Mucosa of descending colon (tissue), 3 donors: ENCODE results near the gene SIN3B. TPM values are rescaled to one million over a fixed set of nuclear protein-coding genes. Genes with fewer than 3 reads are reported as not detected.

Experiments used
- ATAC-seq: fragments of 200-7000 bp; cut with Tn5 transposase; one replicate; pipeline ENCODE4 v1.9.1; 2020; ENCODE audit warnings: mild to moderate bottlenecking, moderate library complexity
- DNase-seq, 3 donors: peaks; one replicate each; pipeline ENCODE4 v3.0.0-alpha.2; 2020
- H3K36me3 ChIP-seq: fragments of 200-600 bp; one replicate; pipeline ENCODE4 v1.8.0; 2021; ENCODE audit warnings: low read depth, mild to moderate bottlenecking
- H3K4me1 ChIP-seq: fragments of 200-600 bp; one replicate; pipeline ENCODE4 v1.8.0; 2021; ENCODE audit warnings: low read depth, mild to moderate bottlenecking
- H3K4me3 ChIP-seq: fragments of 200-600 bp; one replicate; pipeline ENCODE4 v1.8.0; 2021; ENCODE audit warnings: mild to moderate bottlenecking
- H3K9me3 ChIP-seq: fragments of 200-600 bp; one replicate; pipeline ENCODE4 v1.8.0; 2021; ENCODE audit warnings: mild to moderate bottlenecking
- CTCF ChIP-seq: fragments of 200-600 bp; IDR thresholded peaks from one replicate; pipeline ENCODE4 v1.8.0; 2022; ENCODE audit warnings: antibody characterized with exemption, mild to moderate bottlenecking
- intact Hi-C, 2 donors: fragments of 100-400 bp; cut with DNase I in 1 of 2; cut with micrococcal nuclease in 1 of 2; formaldehyde crosslinking; loops; one replicate each; pipeline versions ENCODE4 v1.11.0 to v1.11.1; 2022; cut with DNase I, micrococcal nuclease
- total RNA-seq, 3 donors: library from RNA; stranded (reverse); fragmentation: NEBNext Ultra II Directional in 2 of 3; extraction: Animal tissue kit (Norgen Biotek cat#: 25700) in 2 of 3; gene quantifications; one replicate each; pipeline versions ENCODE4 v1.2.1 to v1.2.4, GENCODE V29; 2021 to 2023
- donor health status: DM: no; HTN: no; CAD: no; lungs with moderate emphysema.
- donor health status: DM: no; HTN: no; CAD: no.
- donor health status: DM: no; HTN: yes; CAD: no.

The SIN3B gene
- total RNA-seq, 3 donors from 2014 or later = 30.7 to 56.6 (median 38.9) TPM

- peak in 1 of 3 donors; percentile 42 for DNase-seq
- intact Hi-C loops = no loop called here
- Histone ChIP-seq H3K4me1 (peaks cover 10% of the 10 kb centered on the region), H3K9me3 (no peaks in the 10 kb centered on the region), H3K4me3 (peak overlapping the region; percentile 72), H3K36me3 (peaks cover 4% of the 10 kb centered on the region)
- no peak for ATAC-seq
- TF ChIP-seq CTCF = no peak
Measured at GRCh38 chr19:16829822-16830289, 658 bp downstream of the SIN3B start.

- Histone ChIP-seq H3K4me3 (no peak overlapping the region), H3K4me1 (peaks cover 10% of the 10 kb centered on the region), H3K36me3 (peaks cover 4% of the 10 kb centered on the region), H3K9me3 (no peaks in the 10 kb centered on the region)
- no peak for ATAC-seq
- DNase-seq = no peak
- intact Hi-C loops = no loop called here
- no peak for TF ChIP-seq CTCF
Measured at GRCh38 chr19:16830679-16831078, 1.5 kb downstream of the SIN3B start.

- Histone ChIP-seq H3K9me3 (no peaks in the 10 kb centered on the region), H3K36me3 (peaks cover 4% of the 10 kb centered on the region), H3K4me1 (peaks cover 10% of the 10 kb centered on the region), H3K4me3 (no peak overlapping the region)
- DNase-seq = no peak
- no peak for TF ChIP-seq CTCF
- ATAC-seq = no peak
- intact Hi-C loops = no loop called here
Measured at GRCh38 chr19:16831531-16831930, 2.3 kb downstream of the SIN3B start.

- DNase-seq (no peak), ATAC-seq (no peak)
- peaks cover 5% of the 10 kb centered on the region for H3K4me1 ChIP-seq
- no peak overlapping the region for H3K4me3 ChIP-seq
- no peak for TF ChIP-seq CTCF
- H3K9me3 ChIP-seq = no peaks in the 10 kb centered on the region
- peaks cover 4% of the 10 kb centered on the region for H3K36me3 ChIP-seq
- intact Hi-C loops = no loop called here
Measured at GRCh38 chr19:16834747-16835146, 5.5 kb downstream of the SIN3B start.

GRCh38 chr19:16836115-16837034, 7.2 kb downstream of the SIN3B start:
- Histone ChIP-seq H3K9me3 (no peaks in the 10 kb centered on the region), H3K4me1 (no peaks in the 10 kb centered on the region), H3K36me3 (peaks cover 3% of the 10 kb centered on the region), H3K4me3 (no peak overlapping the region)
- TF ChIP-seq CTCF = no peak
- intact Hi-C loops = no loop called here
- ATAC-seq = peak; percentile 50
- DNase-seq = peak in 1 of 3 donors; percentile 26
